ENCODE data around the gene SUPT6H.

DNA sequence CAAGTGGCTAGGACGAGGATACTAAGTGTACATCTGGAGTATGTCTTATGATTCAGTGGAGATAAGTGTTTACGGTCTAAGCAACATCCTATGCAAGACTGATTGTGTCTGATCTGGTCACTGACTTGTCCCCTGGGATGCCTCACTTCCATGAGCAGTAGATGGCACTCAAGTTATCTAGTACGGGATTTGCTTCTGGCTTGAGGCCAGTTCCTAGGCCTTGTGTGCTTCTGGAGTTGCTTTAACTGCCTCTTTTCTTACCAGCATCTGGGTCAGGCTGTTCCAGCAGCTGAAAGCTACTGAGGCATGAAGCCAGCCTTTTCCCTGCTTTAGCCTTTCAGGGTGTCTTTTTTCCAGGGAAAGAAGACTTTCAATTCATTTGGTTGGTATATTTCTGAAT, 23.0 kb downstream of the SUPT6H start:
- TF ChIP-seq POLR2A (IDR thresholded peaks at IDR 0.05; ENCODE audit: low read depth, low read length): no peak
- TF ChIP-seq, protein P1, sequence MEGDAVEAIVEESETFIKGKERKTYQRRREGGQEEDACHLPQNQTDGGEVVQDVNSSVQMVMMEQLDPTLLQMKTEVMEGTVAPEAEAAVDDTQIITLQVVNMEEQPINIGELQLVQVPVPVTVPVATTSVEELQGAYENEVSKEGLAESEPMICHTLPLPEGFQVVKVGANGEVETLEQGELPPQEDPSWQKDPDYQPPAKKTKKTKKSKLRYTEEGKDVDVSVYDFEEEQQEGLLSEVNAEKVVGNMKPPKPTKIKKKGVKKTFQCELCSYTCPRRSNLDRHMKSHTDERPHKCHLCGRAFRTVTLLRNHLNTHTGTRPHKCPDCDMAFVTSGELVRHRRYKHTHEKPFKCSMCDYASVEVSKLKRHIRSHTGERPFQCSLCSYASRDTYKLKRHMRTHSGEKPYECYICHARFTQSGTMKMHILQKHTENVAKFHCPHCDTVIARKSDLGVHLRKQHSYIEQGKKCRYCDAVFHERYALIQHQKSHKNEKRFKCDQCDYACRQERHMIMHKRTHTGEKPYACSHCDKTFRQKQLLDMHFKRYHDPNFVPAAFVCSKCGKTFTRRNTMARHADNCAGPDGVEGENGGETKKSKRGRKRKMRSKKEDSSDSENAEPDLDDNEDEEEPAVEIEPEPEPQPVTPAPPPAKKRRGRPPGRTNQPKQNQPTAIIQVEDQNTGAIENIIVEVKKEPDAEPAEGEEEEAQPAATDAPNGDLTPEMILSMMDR (conservative IDR thresholded peaks at IDR 0.05; ENCODE audit: low read depth, low read length): no peak
- TF ChIP-seq MXI1 (IDR thresholded peaks at IDR 0.05; ENCODE audit: borderline replicate concordance, low read depth, low read length): no peak
- no peak for TF ChIP-seq RAD21 (IDR thresholded peaks at IDR 0.05; ENCODE audit: low read length)
- no peak for TF ChIP-seq SMC3 (IDR thresholded peaks at IDR 0.05; ENCODE audit: low read depth, low read length)
- TF ChIP-seq RCOR1 (IDR thresholded peaks at IDR 0.05; ENCODE audit: insufficient replicate concordance, low read length): no peak
- TF ChIP-seq RFX5 (IDR thresholded peaks at IDR 0.05; ENCODE audit: low read depth, low read length): no peak
- no peak for TF ChIP-seq MAFK (IDR thresholded peaks at IDR 0.05; ENCODE audit: low read depth, low read length)
- TF ChIP-seq, protein P2, sequence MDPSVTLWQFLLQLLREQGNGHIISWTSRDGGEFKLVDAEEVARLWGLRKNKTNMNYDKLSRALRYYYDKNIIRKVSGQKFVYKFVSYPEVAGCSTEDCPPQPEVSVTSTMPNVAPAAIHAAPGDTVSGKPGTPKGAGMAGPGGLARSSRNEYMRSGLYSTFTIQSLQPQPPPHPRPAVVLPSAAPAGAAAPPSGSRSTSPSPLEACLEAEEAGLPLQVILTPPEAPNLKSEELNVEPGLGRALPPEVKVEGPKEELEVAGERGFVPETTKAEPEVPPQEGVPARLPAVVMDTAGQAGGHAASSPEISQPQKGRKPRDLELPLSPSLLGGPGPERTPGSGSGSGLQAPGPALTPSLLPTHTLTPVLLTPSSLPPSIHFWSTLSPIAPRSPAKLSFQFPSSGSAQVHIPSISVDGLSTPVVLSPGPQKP (IDR thresholded peaks at IDR 0.05; ENCODE audit: borderline replicate concordance, low read depth, low read length): no peak
- TF ChIP-seq BHLHE40 (IDR thresholded peaks at IDR 0.05; ENCODE audit: low read depth, low read length): no peak
- TF ChIP-seq USF2 (IDR thresholded peaks at IDR 0.05; ENCODE audit: low read depth, low read length): no peak

All from IMR-90 (cell line).